Measurements from ENCODE around the gene SVEP1.

SVEP1 gene

DNA sequence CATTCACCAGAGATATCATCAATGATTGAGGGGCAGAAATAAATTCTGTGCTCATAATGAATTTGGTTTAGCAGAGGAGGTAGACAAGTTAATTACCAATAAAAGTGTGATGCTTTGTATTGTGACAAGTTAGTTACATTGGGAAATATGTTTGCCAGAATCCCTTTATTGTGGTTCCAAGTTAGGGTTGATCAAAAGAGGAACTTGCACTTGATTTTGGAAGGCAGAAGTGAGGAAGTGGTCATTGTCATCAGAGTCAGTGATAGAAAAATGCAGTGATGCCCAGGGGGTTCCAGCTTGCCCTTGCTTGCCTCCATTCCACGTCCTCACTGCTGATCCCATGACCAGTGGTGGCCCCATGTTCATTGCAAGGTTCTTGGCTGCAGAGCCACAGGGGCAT lies 69.7 kb downstream of the SVEP1 start:
- TF ChIP-seq, protein P1, sequence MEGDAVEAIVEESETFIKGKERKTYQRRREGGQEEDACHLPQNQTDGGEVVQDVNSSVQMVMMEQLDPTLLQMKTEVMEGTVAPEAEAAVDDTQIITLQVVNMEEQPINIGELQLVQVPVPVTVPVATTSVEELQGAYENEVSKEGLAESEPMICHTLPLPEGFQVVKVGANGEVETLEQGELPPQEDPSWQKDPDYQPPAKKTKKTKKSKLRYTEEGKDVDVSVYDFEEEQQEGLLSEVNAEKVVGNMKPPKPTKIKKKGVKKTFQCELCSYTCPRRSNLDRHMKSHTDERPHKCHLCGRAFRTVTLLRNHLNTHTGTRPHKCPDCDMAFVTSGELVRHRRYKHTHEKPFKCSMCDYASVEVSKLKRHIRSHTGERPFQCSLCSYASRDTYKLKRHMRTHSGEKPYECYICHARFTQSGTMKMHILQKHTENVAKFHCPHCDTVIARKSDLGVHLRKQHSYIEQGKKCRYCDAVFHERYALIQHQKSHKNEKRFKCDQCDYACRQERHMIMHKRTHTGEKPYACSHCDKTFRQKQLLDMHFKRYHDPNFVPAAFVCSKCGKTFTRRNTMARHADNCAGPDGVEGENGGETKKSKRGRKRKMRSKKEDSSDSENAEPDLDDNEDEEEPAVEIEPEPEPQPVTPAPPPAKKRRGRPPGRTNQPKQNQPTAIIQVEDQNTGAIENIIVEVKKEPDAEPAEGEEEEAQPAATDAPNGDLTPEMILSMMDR (conservative IDR thresholded peaks at IDR 0.05; ENCODE audit: low read depth, low read length): no peak

DNA sequence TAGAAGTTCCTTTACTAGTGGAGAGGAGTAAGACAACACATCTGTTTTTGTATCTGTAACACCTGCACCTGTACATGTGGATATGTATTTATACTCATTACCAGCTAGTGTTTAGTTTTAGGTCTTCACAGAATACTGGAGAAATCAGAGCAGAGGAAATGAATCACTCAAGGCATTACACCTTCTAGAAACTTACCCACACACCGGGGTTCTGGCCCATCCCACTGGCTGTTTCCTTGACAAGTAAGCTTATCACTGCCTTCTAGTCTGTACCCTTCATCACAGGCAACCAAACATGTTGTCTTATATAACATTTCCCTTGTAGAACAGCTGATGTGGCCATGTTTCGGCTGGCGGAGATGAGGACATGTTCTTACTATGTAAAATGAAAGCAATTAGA lies 76.7 kb downstream of the SVEP1 start:
- TF ChIP-seq, protein P1 (conservative IDR thresholded peaks at IDR 0.05; ENCODE audit: low read depth, low read length): no peak
- no peak overlapping the region for H3K4me3 ChIP-seq (ENCODE audit: low read length)
- DNase-seq (ENCODE audit: low read depth): no peak

More for the DNA sequence above, 69.7 kb downstream of the SVEP1 start:
- DNase-seq (ENCODE audit: low read depth): no peak
- no peak overlapping the region for H3K4me3 ChIP-seq (ENCODE audit: low read length)

DNA sequence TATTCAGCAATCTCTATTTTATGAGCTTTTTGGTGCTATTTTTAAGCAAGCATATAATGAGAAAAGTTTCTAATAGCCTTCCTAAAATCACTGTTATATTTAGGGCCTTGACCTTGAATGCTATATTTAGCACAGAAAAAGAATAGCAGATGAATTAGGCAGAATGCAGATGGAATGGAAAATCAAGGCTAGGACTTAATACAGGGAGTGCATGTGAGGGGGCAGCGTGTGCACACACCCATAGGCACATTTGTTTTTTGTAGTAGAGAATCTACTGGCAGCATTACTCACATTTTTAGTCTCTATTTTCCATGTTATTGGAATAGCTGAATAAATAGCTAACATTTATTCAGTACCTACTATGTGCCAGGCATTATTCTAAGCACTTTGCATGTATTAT lies 79.9 kb downstream of the SVEP1 start:
- TF ChIP-seq, protein P1 (conservative IDR thresholded peaks at IDR 0.05; ENCODE audit: low read depth, low read length): no peak
- DNase-seq (ENCODE audit: low read depth): no peak
- H3K4me3 ChIP-seq (ENCODE audit: low read length): no peak overlapping the region

DNA sequence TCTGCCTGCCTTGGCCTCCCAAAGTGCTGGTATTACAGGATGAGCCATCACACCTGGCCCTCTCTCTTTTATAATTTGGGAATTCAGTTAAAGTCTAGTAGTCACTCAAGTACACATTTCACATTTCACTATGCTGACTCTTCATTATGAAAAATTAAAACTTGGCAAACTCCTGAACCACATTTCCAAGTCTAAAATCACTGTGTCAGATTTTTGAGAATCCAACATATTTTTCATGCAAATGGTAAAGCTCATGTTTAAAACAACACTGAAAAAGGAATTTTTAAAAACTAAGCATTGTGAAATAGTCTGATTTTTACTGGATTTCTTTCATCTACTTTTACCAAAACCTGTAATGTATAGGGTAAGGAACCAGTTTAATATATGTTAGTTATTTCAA lies 92.3 kb downstream of the SVEP1 start:
- no peak for DNase-seq (ENCODE audit: low read depth)
- no peak overlapping the region for H3K4me3 ChIP-seq (ENCODE audit: low read length)
- TF ChIP-seq, protein P1 (conservative IDR thresholded peaks at IDR 0.05; ENCODE audit: low read depth, low read length): no peak

DNA sequence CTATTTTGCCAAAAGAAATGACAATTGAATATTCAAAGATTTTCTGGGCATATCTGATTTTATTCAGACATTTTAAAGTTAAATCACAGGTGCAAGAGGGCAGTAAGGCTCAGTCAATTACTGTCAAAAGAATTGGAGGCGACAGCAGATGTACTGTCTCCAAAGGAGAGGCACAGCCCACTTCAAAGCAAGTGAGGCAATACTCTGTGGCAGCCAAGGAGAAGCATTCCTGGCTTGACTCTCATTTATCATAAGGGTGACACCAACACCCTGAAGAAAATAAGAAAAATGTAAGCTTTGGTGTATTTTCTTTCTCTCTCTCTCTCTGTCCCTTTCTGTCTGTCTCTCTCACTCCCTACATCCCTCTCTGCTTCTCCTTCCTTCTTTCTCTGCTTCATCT lies 93.3 kb downstream of the SVEP1 start:
- TF ChIP-seq, protein P1 (conservative IDR thresholded peaks at IDR 0.05; ENCODE audit: low read depth, low read length): no peak
- no peak for DNase-seq (ENCODE audit: low read depth)
- H3K4me3 ChIP-seq (ENCODE audit: low read length): no peak overlapping the region

DNA sequence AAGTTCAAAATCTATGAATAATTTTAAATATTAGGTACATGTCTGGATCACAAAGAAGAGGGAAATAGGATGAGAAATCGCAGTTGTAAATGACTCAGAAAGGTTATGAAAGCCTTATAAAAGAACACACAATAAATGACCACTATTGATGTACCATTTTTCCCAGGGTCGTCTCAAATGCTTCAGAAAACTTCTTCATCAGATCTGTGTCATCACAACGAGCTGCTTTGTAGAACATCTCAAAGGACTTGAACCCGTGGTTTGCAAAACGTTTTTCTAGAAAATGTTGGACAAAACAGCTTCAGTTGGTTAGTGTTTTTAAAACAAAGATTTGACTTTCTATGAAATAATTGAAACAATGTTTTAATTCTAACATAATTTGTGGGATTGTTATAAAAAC lies 100.1 kb downstream of the SVEP1 start:
- H3K4me3 ChIP-seq (ENCODE audit: low read length): no peak overlapping the region
- DNase-seq (ENCODE audit: low read depth): no peak
- TF ChIP-seq, protein P1 (conservative IDR thresholded peaks at IDR 0.05; ENCODE audit: low read depth, low read length): no peak

DNA sequence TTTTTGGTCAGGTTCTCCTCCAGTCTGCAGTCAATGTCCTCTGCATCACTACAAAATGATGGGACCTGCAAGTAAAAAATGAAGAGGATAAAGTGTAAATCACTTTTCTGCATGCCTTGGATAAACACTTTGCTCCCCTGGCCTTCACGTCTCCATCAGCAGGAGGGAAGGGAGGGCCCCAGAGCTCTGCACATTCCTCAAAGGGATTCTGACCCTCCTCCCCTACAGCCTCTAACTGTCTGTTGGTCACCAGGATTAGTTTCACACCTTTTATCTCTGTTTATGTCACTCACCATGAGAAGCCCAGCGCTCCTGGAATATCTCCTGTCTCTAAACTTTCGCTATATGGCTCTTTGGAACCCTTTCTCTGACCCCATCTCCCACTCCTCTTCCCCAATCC lies 103.3 kb downstream of the SVEP1 start:
- H3K4me3 ChIP-seq (ENCODE audit: low read length): no peak overlapping the region
- TF ChIP-seq, protein P1 (conservative IDR thresholded peaks at IDR 0.05; ENCODE audit: low read depth, low read length): no peak
- DNase-seq (ENCODE audit: low read depth): no peak
